Endodermal cell (in vitro differentiated cells): ENCODE data around the gene APBA2. TPM values are rescaled to one million over a fixed set of nuclear protein-coding genes. Genes with fewer than 3 reads are reported as not detected.

Experiments
- DNase-seq: peaks from one replicate; pipeline ENCODE4 v3.0.0-alpha.2; 2017
- H3K27ac ChIP-seq: 2 replicates; pipeline ENCODE4 v1.5.1; 2013; ENCODE audit warnings: mild to moderate bottlenecking, low read depth, low read length, moderate library complexity
- H3K27me3 ChIP-seq: 2 replicates; pipeline ENCODE4 v1.6.1; 2013; ENCODE audit warnings: mild to moderate bottlenecking, low read length, moderate library complexity; ENCODE audit not compliant: insufficient read depth, control insufficient read depth, poor library complexity, severe bottlenecking
- H3K36me3 ChIP-seq: 2 replicates; pipeline ENCODE4 v1.7.0; 2013; ENCODE audit warnings: mild to moderate bottlenecking, low read length, moderate library complexity; ENCODE audit not compliant: control insufficient read depth, insufficient read depth
- H3K4me1 ChIP-seq: one replicate; pipeline ENCODE4 v1.7.0; 2013; ENCODE audit warnings: low read length; ENCODE audit not compliant: control insufficient read depth, insufficient read depth
- H3K4me3 ChIP-seq: 2 replicates; pipeline ENCODE4 v1.5.1; 2013; ENCODE audit warnings: mild to moderate bottlenecking, low read length, moderate library complexity
- H3K9ac ChIP-seq: 2 replicates; pipeline ENCODE4 v1.6.1; 2013; ENCODE audit warnings: mild to moderate bottlenecking, low read length, moderate library complexity; ENCODE audit not compliant: poor library complexity, severe bottlenecking; ENCODE audit errors: extremely low read depth
- H3K9me3 ChIP-seq: 2 replicates; pipeline ENCODE4 v1.6.1; 2013; ENCODE audit warnings: mild to moderate bottlenecking, low read length, moderate library complexity; ENCODE audit not compliant: control insufficient read depth
- H3K27ac Mint-ChIP-seq: 2 replicates; pipeline ENCODE4 v1.8.0; 2020; ENCODE audit warnings: mixed read lengths
- H3K27me3 Mint-ChIP-seq: 2 replicates; pipeline ENCODE4 v1.8.0; 2021; ENCODE audit warnings: mild to moderate bottlenecking, mixed read lengths; ENCODE audit not compliant: insufficient read depth
- H3K36me3 Mint-ChIP-seq: 2 replicates; pipeline ENCODE4 v1.8.0; 2020; ENCODE audit warnings: low read depth, mixed read lengths
- H3K4me1 Mint-ChIP-seq: 2 replicates; pipeline ENCODE4 v1.8.0; 2020; ENCODE audit warnings: mixed read lengths
- H3K4me3 Mint-ChIP-seq: 2 replicates; pipeline ENCODE4 v1.8.0; 2020; ENCODE audit warnings: mild to moderate bottlenecking, moderate library complexity, mixed read lengths
- H3K9me3 Mint-ChIP-seq: 2 replicates; pipeline ENCODE4 v1.8.0; 2020; ENCODE audit warnings: mild to moderate bottlenecking, mixed read lengths
- CTCF ChIP-seq: fragments of 200-600 bp; sonication (generic); conservative IDR thresholded peaks from 2 replicates; pipeline ENCODE4 v1.5.0; 2021; ENCODE audit warnings: antibody characterized with exemption, mild to moderate bottlenecking
- WGBS, 2 experiments: methylation state at CpG; one replicate each; pipeline versions ENCODE4 v1.1.5 to v1.1.7; 2013; ENCODE audit warnings: missing lambda C conversion rate in 2 of 2, mixed read lengths in 1 of 2; ENCODE audit not compliant: insufficient coverage in 1 of 2, insufficient read length in 1 of 2; 5-methylcytosine and 5-hydroxymethylcytosine counted together
- total RNA-seq, 2 donors: library from RNA; stranded (reverse); fragmentation: NEBNext Ultra II Directional in 1 of 2; extraction: Animal tissue kit (Norgen Biotek cat#: 25700) in 1 of 2; gene quantifications; 2 replicates in 1 of 2; 3 replicates in 1 of 2; pipeline ENCODE4 v1.2.1, GENCODE V29; 2021

Gene APBA2
- total RNA-seq, 2 donors from 2014 or later, result 27.1 to 27.3 TPM

GRCh38 chr15:28904003-28904402 lies 18.2 kb downstream of the APBA2 start:
- no peak overlapping the region for H3K4me3 Mint-ChIP-seq
- H3K4me1 ChIP-seq, result no peaks in the 10 kb centered on the region
- peaks cover 3% of the 10 kb centered on the region for H3K9me3 Mint-ChIP-seq
- no peaks in the 10 kb centered on the region for H3K27me3 Mint-ChIP-seq
- H3K27me3 ChIP-seq, result no peaks in the 10 kb centered on the region
- H3K27ac Mint-ChIP-seq, result no peak overlapping the region
- peaks cover 4% of the 10 kb centered on the region for H3K36me3 Mint-ChIP-seq
- H3K36me3 ChIP-seq, result no peaks in the 10 kb centered on the region
- H3K9me3 ChIP-seq, result no peaks in the 10 kb centered on the region
- H3K27ac ChIP-seq, result no peak overlapping the region
- no peak for DNase-seq
- no peak overlapping the region for H3K9ac ChIP-seq
- WGBS, 2 experiments, result 89 to 95% methylated on average over 5 to 8 of the region's 9 CpGs
- H3K4me3 ChIP-seq, result no peak overlapping the region
- H3K4me1 Mint-ChIP-seq, result no peaks in the 10 kb centered on the region
- TF ChIP-seq CTCF, result no peak

GRCh38 chr15:28904541-28905315 lies 19.0 kb downstream of the APBA2 start:
- peaks cover 3% of the 10 kb centered on the region for H3K9me3 Mint-ChIP-seq
- Histone ChIP-seq H3K36me3 (no peaks in the 10 kb centered on the region), H3K4me1 (no peaks in the 10 kb centered on the region), H3K9me3 (no peaks in the 10 kb centered on the region), H3K27me3 (no peaks in the 10 kb centered on the region), H3K4me3 (no peak overlapping the region), H3K9ac (no peak overlapping the region), H3K27ac (no peak overlapping the region)
- no peaks in the 10 kb centered on the region for H3K4me1 Mint-ChIP-seq
- no peak for TF ChIP-seq CTCF
- H3K27ac Mint-ChIP-seq, result no peak overlapping the region
- H3K27me3 Mint-ChIP-seq, result no peaks in the 10 kb centered on the region
- no peak overlapping the region for H3K4me3 Mint-ChIP-seq
- H3K36me3 Mint-ChIP-seq, result peaks cover 7% of the 10 kb centered on the region
- DNase-seq, result no peak
- 88 to 90% methylated on average over 6 to 11 of the region's 11 CpGs for WGBS, 2 experiments

GRCh38 chr15:28907338-28907960 lies 21.7 kb downstream of the APBA2 start:
- H3K9me3 Mint-ChIP-seq, result peaks cover 3% of the 10 kb centered on the region
- DNase-seq, result peak; percentile 28
- 92 to 96% methylated on average over 10 to 11 of the region's 11 CpGs for WGBS, 2 experiments

More at GRCh38 chr15:28907338-28907960, 21.7 kb downstream of the APBA2 start:
- H3K27ac ChIP-seq, result no peak overlapping the region
- no peaks in the 10 kb centered on the region for H3K4me1 ChIP-seq
- no peak overlapping the region for H3K4me3 Mint-ChIP-seq
- H3K27ac Mint-ChIP-seq, result no peak overlapping the region
- no peak overlapping the region for H3K4me3 ChIP-seq
- no peaks in the 10 kb centered on the region for H3K36me3 ChIP-seq
- TF ChIP-seq CTCF, result no peak
- no peak overlapping the region for H3K9ac ChIP-seq
- no peaks in the 10 kb centered on the region for H3K27me3 ChIP-seq
- H3K4me1 Mint-ChIP-seq, result no peaks in the 10 kb centered on the region
- H3K27me3 Mint-ChIP-seq, result no peaks in the 10 kb centered on the region
- H3K9me3 ChIP-seq, result no peaks in the 10 kb centered on the region
- H3K36me3 Mint-ChIP-seq, result peaks cover 7% of the 10 kb centered on the region
